Suprapubic skin (tissue), 4 donors: ENCODE measurements around the gene ZBTB45. TPM values are rescaled to one million over a fixed set of nuclear protein-coding genes. Genes with fewer than 3 reads are reported as not detected.
A peak's percentile ranks its signal among the peaks of the same experiment; 100 is the strongest.
"Not testable (repeated sequence)": the region's sequence is repeated elsewhere in the genome, so short reads cannot be mapped to it uniquely, and the experiment has no call there.

Experiments
- DNase-seq, 2 donors: peaks; one replicate each; pipeline ENCODE4 v3.0.0-alpha.2; 2019; ENCODE audit warnings: low spot score in 2 of 2
- H3K27ac ChIP-seq: fragments of 200-600 bp; sonication (generic); one replicate; pipeline ENCODE4 v1.5.1; 2019
- H3K27me3 ChIP-seq: fragments of 200-600 bp; sonication (generic); one replicate; pipeline ENCODE4 v1.5.1; 2019
- H3K36me3 ChIP-seq: fragments of 200-600 bp; sonication (generic); one replicate; pipeline ENCODE4 v1.5.1; 2019
- H3K4me1 ChIP-seq: fragments of 200-600 bp; sonication (generic); one replicate; pipeline ENCODE4 v1.5.1; 2019
- H3K4me3 ChIP-seq: fragments of 200-600 bp; sonication (generic); one replicate; pipeline ENCODE4 v1.5.1; 2019; ENCODE audit warnings: mild to moderate bottlenecking
- H3K9me3 ChIP-seq: fragments of 200-600 bp; sonication (generic); one replicate; pipeline ENCODE4 v1.5.1; 2019
- CTCF ChIP-seq, 2 donors: fragments of 200-600 bp in 1 of 2; fragments of 450-650 bp in 1 of 2; sonication (generic) in 1 of 2; IDR thresholded peaks; one replicate each; pipeline ENCODE4 v1.5.1; 2016 to 2019; ENCODE audit warnings: antibody characterized with exemption in 2 of 2, mild to moderate bottlenecking in 1 of 2, moderate library complexity in 1 of 2
- EP300 ChIP-seq: sonication (generic); formaldehyde crosslinking; IDR thresholded peaks from one replicate; pipeline ENCODE4 v1.6.1; 2017; ENCODE audit warnings: antibody characterized with exemption
- POLR2A ChIP-seq, 2 donors: fragments of 450-650 bp; IDR thresholded peaks; one replicate each; pipeline ENCODE4 v1.6.1; 2017; ENCODE audit warnings: antibody characterized with exemption in 2 of 2, mild to moderate bottlenecking in 2 of 2, moderate library complexity in 2 of 2
- POLR2AphosphoS5 ChIP-seq, 3 donors: sonication (generic); formaldehyde crosslinking; IDR thresholded peaks; one replicate each; pipeline ENCODE4 v1.6.1; 2017; ENCODE audit warnings: antibody characterized with exemption in 3 of 3
- WGBS: methylation state at CpG from one replicate; pipeline ENCODE4 v1.1.5; 2018; 5-methylcytosine and 5-hydroxymethylcytosine counted together
- total RNA-seq, 4 donors: library from RNA; depleted of rRNA; stranded (reverse); fragments of >200 nt; gene quantifications; one replicate each; pipeline ENCODE4 v1.1.0, GENCODE V29; 2016

The ZBTB45 gene
- total RNA-seq, 4 donors from 2014 or later = 6.7 to 20.7 (median 15.8) TPM

- WGBS = 35% methylated on average over 16 of the region's 27 CpGs
- no peak for DNase-seq
- Histone ChIP-seq H3K4me3 (peak overlapping the region; percentile 63), H3K4me1 (peaks cover 20% of the 10 kb centered on the region), H3K36me3 (peaks cover 49% of the 10 kb centered on the region), H3K9me3 (no peaks in the 10 kb centered on the region), H3K27ac (peak overlapping the region; percentile 77), H3K27me3 (no peaks in the 10 kb centered on the region)
- no peak for TF ChIP-seq POLR2AphosphoS5 (IDR thresholded peaks at IDR 0.05)
- TF ChIP-seq POLR2A (IDR thresholded peaks at IDR 0.05) = no peak
- TF ChIP-seq EP300 = no peak
- TF ChIP-seq CTCF (IDR thresholded peaks at IDR 0.05) = no peak
Observed at GRCh38 chr19:58474997-58475713, 44.5 kb downstream of the ZBTB45 start.

- Histone ChIP-seq H3K36me3 (peaks cover 49% of the 10 kb centered on the region), H3K4me1 (peaks cover 20% of the 10 kb centered on the region), H3K9me3 (no peaks in the 10 kb centered on the region), H3K27me3 (no peaks in the 10 kb centered on the region), H3K4me3 (no peak overlapping the region), H3K27ac (no peak overlapping the region)
- WGBS = 88% methylated on average over 12 of the region's 12 CpGs
- no peak for DNase-seq
- TF ChIP-seq CTCF (IDR thresholded peaks at IDR 0.05) = no peak
- TF ChIP-seq POLR2AphosphoS5 (IDR thresholded peaks at IDR 0.05) = no peak
- no peak for TF ChIP-seq POLR2A (IDR thresholded peaks at IDR 0.05)
- no peak for TF ChIP-seq EP300
Observed at GRCh38 chr19:58474291-58474996, 45.2 kb downstream of the ZBTB45 start.

- no peak overlapping the region for H3K4me3 ChIP-seq
- no peak for TF ChIP-seq EP300
- no peak for TF ChIP-seq POLR2AphosphoS5 (IDR thresholded peaks at IDR 0.05)
- no peak for TF ChIP-seq CTCF (IDR thresholded peaks at IDR 0.05)
- TF ChIP-seq POLR2A (IDR thresholded peaks at IDR 0.05) = no peak
- no peaks in the 10 kb centered on the region for H3K27me3 ChIP-seq
- DNase-seq = no peak
- peaks cover 48% of the 10 kb centered on the region for H3K36me3 ChIP-seq
- peaks cover 23% of the 10 kb centered on the region for H3K4me1 ChIP-seq
- H3K27ac ChIP-seq = no peak overlapping the region
- no peaks in the 10 kb centered on the region for H3K9me3 ChIP-seq
Observed at GRCh38 chr19:58473775-58474174, 45.8 kb downstream of the ZBTB45 start.

- DNase-seq = no peak
- H3K36me3 ChIP-seq = peaks cover 44% of the 10 kb centered on the region
- 96% methylated on average over 14 of the region's 39 CpGs for WGBS
- TF ChIP-seq POLR2A (IDR thresholded peaks at IDR 0.05) = no peak
- TF ChIP-seq EP300 = no peak
- TF ChIP-seq CTCF (IDR thresholded peaks at IDR 0.05) = no peak
- TF ChIP-seq POLR2AphosphoS5 (IDR thresholded peaks at IDR 0.05) = no peak
- H3K27ac ChIP-seq = no peak overlapping the region
- no peak overlapping the region for H3K4me3 ChIP-seq
- no peaks in the 10 kb centered on the region for H3K27me3 ChIP-seq
- peaks cover 31% of the 10 kb centered on the region for H3K4me1 ChIP-seq
- H3K9me3 ChIP-seq = no peaks in the 10 kb centered on the region
Observed at GRCh38 chr19:58471736-58472135, 47.9 kb downstream of the ZBTB45 start.

GRCh38 chr19:58470837-58471543, 48.6 kb downstream of the ZBTB45 start:
- peaks cover 44% of the 10 kb centered on the region for H3K36me3 ChIP-seq
- H3K9me3 ChIP-seq, H3K27me3 ChIP-seq, H3K27ac ChIP-seq, H3K4me3 ChIP-seq, DNase-seq: not testable (repeated sequence)
- peaks cover 30% of the 10 kb centered on the region for H3K4me1 ChIP-seq
- no CpG with 5 or more reads among the region's 53 CpGs for WGBS
